Stimulated activated naive CD8-positive, alpha-beta T cell treated with anti-CD3 and anti-CD28 coated beads, Interleukin-15, amount 100 ng/mL, for 72 hours (primary cell): Measurements from ENCODE around the gene SEC22C.
"Not testable (repeated sequence)": the region's sequence is repeated elsewhere in the genome, so short reads cannot be mapped to it uniquely, and the experiment has no call there.

Experiments used
- ATAC-seq: fragments of 150-1000 bp; cut with Tn5 transposase; 2 replicates; pipeline ENCODE4 v1.10.0; 2021; ENCODE audit warnings: mild to moderate bottlenecking, moderate library complexity
- DNase-seq, 2 donors: peaks; one replicate each; pipeline ENCODE4 v3.0.0; 2021 to 2022
- H3K27ac Mint-ChIP-seq, 2 donors: one replicate each; pipeline ENCODE4 v1.8.0; 2022; ENCODE audit warnings: mild to moderate bottlenecking in 2 of 2, mixed read lengths in 2 of 2, moderate library complexity in 2 of 2
- H3K27me3 Mint-ChIP-seq: one replicate; pipeline ENCODE4 v1.8.0; 2022; ENCODE audit warnings: mixed read lengths
- H3K4me1 Mint-ChIP-seq: one replicate; pipeline ENCODE4 v1.8.0; 2022; ENCODE audit warnings: mild to moderate bottlenecking, mixed read lengths
- H3K4me3 Mint-ChIP-seq, 2 donors: one replicate each; pipeline ENCODE4 v1.8.0; 2022; ENCODE audit warnings: mild to moderate bottlenecking in 2 of 2, mixed read lengths in 2 of 2, moderate library complexity in 1 of 2
- H3K9me3 Mint-ChIP-seq, 2 donors: one replicate each; pipeline ENCODE4 v1.8.0; 2022; ENCODE audit warnings: mixed read lengths in 2 of 2

The SEC22C gene

GRCh38 chr3:42581709-42582473 is at the start of gene SEC22C:
TSS of gene SEC22C (minus strand) at chr3:42581967. CDS start at chr3:42569046, 12,921 bp downstream.
- Mint-ChIP-seq H3K4me3 (peak within 1 kb of the TSS; percentile 94 to 97), H3K9me3 (peaks cover 0 to 6% of the 10 kb centered on the region in 2 donors), H3K27ac (peak within 1 kb of the TSS; percentile 97), H3K27me3 (no peaks in the 10 kb centered on the region), H3K4me1 (peaks cover 60% of the 10 kb centered on the region)
- ATAC-seq (peak; percentile 94), DNase-seq (peak; percentile 94 to 96)

GRCh38 chr3:42613462-42613861 is 31.7 kb upstream of the SEC22C start:
- Mint-ChIP-seq H3K27me3 (no peaks in the 10 kb centered on the region), H3K4me3 (no peak overlapping the region), H3K9me3 (no peaks in the 10 kb centered on the region), H3K4me1 (peaks cover 54% of the 10 kb centered on the region), H3K27ac (no peak overlapping the region)
- no peak for DNase-seq
- ATAC-seq: no peak

GRCh38 chr3:42612928-42613327 is 31.2 kb upstream of the SEC22C start:
- DNase-seq (no peak), ATAC-seq (no peak)
- Mint-ChIP-seq H3K4me3 (no peak overlapping the region), H3K27ac (no peak overlapping the region), H3K9me3 (no peaks in the 10 kb centered on the region), H3K27me3 (no peaks in the 10 kb centered on the region), H3K4me1 (peaks cover 58% of the 10 kb centered on the region)

- no peak overlapping the region for H3K27ac Mint-ChIP-seq
- no peak overlapping the region for H3K4me3 Mint-ChIP-seq
- peaks cover 64% of the 10 kb centered on the region for H3K4me1 Mint-ChIP-seq
- no peaks in the 10 kb centered on the region for H3K9me3 Mint-ChIP-seq
- H3K27me3 Mint-ChIP-seq: no peaks in the 10 kb centered on the region
- DNase-seq (no peak), ATAC-seq (no peak)
These were observed 30.4 kb upstream of the SEC22C start for GRCh38 chr3:42612217-42612616.

- ATAC-seq (no peak), DNase-seq (no peak)
- no peaks in the 10 kb centered on the region for H3K27me3 Mint-ChIP-seq
- peak overlapping the region in 1 of 2 donors; percentile 24 for H3K4me3 Mint-ChIP-seq
- H3K27ac Mint-ChIP-seq: peak overlapping the region in 1 of 2 donors; percentile 33
- peaks cover 61% of the 10 kb centered on the region for H3K4me1 Mint-ChIP-seq
- no peaks in the 10 kb centered on the region for H3K9me3 Mint-ChIP-seq
These were observed 29.2 kb upstream of the SEC22C start for GRCh38 chr3:42610976-42611375.

- H3K27me3 Mint-ChIP-seq: no peaks in the 10 kb centered on the region
- ATAC-seq (no peak), DNase-seq (no peak)
- no peaks in the 10 kb centered on the region for H3K9me3 Mint-ChIP-seq
- no peak overlapping the region for H3K27ac Mint-ChIP-seq
- H3K4me1 Mint-ChIP-seq: peaks cover 78% of the 10 kb centered on the region
- H3K4me3 Mint-ChIP-seq: no peak overlapping the region
These were observed 26.8 kb upstream of the SEC22C start for GRCh38 chr3:42608581-42608980.

- Mint-ChIP-seq H3K9me3 (no peaks in the 10 kb centered on the region), H3K27ac (peak overlapping the region in 1 of 2 donors; percentile 42), H3K27me3 (no peaks in the 10 kb centered on the region), H3K4me1 (peaks cover 71% of the 10 kb centered on the region), H3K4me3 (no peak overlapping the region)
- DNase-seq (no peak), ATAC-seq (no peak)
These were observed 23.9 kb upstream of the SEC22C start for GRCh38 chr3:42605546-42606173.

- Mint-ChIP-seq H3K4me1 (peaks cover 47% of the 10 kb centered on the region), H3K9me3 (no peaks in the 10 kb centered on the region), H3K27ac (no peak overlapping the region)
These were observed 21.2 kb upstream of the SEC22C start for GRCh38 chr3:42602961-42603360.

GRCh38 chr3:42601896-42602581 is 20.3 kb upstream of the SEC22C start:
- Mint-ChIP-seq H3K4me1 (peaks cover 39% of the 10 kb centered on the region), H3K4me3 (peak overlapping the region; percentile 94 to 97), H3K27ac (no peak overlapping the region)

More at GRCh38 chr3:42602961-42603360, 21.2 kb upstream of the SEC22C start:
- Mint-ChIP-seq H3K27me3 (no peaks in the 10 kb centered on the region), H3K4me3 (no peak overlapping the region)
- no peak for ATAC-seq
- no peak for DNase-seq

GRCh38 chr3:42600958-42601675 is 19.4 kb upstream of the SEC22C start:
- peak; percentile 51 for ATAC-seq
- no peaks in the 10 kb centered on the region for H3K27me3 Mint-ChIP-seq
- H3K9me3 Mint-ChIP-seq: no peaks in the 10 kb centered on the region
- peak; percentile 59 to 70 for DNase-seq
- H3K4me3 Mint-ChIP-seq: peak overlapping the region; percentile 94 to 97
- H3K27ac Mint-ChIP-seq: peak overlapping the region; percentile 95 to 98
- H3K4me1 Mint-ChIP-seq: peaks cover 36% of the 10 kb centered on the region

More at GRCh38 chr3:42601896-42602581, 20.3 kb upstream of the SEC22C start:
- H3K27me3 Mint-ChIP-seq: no peaks in the 10 kb centered on the region
- DNase-seq (no peak), ATAC-seq (no peak)
- H3K9me3 Mint-ChIP-seq: no peaks in the 10 kb centered on the region

- DNase-seq: peak; percentile 100
- Mint-ChIP-seq H3K27ac (peak within 1 kb of the TSS; percentile 96 to 98), H3K9me3 (no peaks in the 10 kb centered on the region), H3K4me1 (peaks cover 30% of the 10 kb centered on the region), H3K4me3 (peak within 1 kb of the TSS; percentile 94 to 97), H3K27me3 (no peaks in the 10 kb centered on the region)
- peak; percentile 90 for ATAC-seq
These were observed 18.6 kb upstream of the SEC22C start, which contains the start of gene NKTR for GRCh38 chr3:42600111-42600957. TSS of gene NKTR (plus strand) at chr3:42600686. CDS start at chr3:42601007, 321 bp downstream.

GRCh38 chr3:42597098-42597497 is 15.3 kb upstream of the SEC22C start:
- H3K9me3 Mint-ChIP-seq, DNase-seq, H3K27me3 Mint-ChIP-seq, ATAC-seq, H3K4me3 Mint-ChIP-seq: not testable (repeated sequence)
- peaks cover 23% of the 10 kb centered on the region for H3K4me1 Mint-ChIP-seq
- peak overlapping the region in 1 of 2 donors; percentile 71 for H3K27ac Mint-ChIP-seq

- no peak overlapping the region for H3K27ac Mint-ChIP-seq
These were observed 13.9 kb upstream of the SEC22C start for GRCh38 chr3:42595682-42596081.

GRCh38 chr3:42593635-42594034 is 11.9 kb upstream of the SEC22C start:
- ATAC-seq: no peak
- Mint-ChIP-seq H3K9me3 (no peaks in the 10 kb centered on the region), H3K27me3 (no peaks in the 10 kb centered on the region), H3K4me1 (peaks cover 27% of the 10 kb centered on the region), H3K4me3 (no peak overlapping the region), H3K27ac (no peak overlapping the region)
- no peak for DNase-seq

More at GRCh38 chr3:42595682-42596081, 13.9 kb upstream of the SEC22C start:
- DNase-seq: no peak
- no peak for ATAC-seq
- H3K4me1 Mint-ChIP-seq: peaks cover 20% of the 10 kb centered on the region
- no peaks in the 10 kb centered on the region for H3K9me3 Mint-ChIP-seq
- no peak overlapping the region for H3K4me3 Mint-ChIP-seq
- H3K27me3 Mint-ChIP-seq: no peaks in the 10 kb centered on the region
